A549 (cell line): ENCODE results near the gene ASAP2.

Source experiments
- CBX8 ChIP-seq: fragments of 200-600 bp; sonication (generic); IDR thresholded peaks from 2 replicates; pipeline ENCODE4 v1.6.1; 2016
- CTCF ChIP-seq: fragments of >200 bp; sonication (Bioruptor Twin); formaldehyde crosslinking; IDR thresholded peaks from 3 replicates; pipeline ENCODE4 v1.5.1; 2016
- EP300 ChIP-seq, 2 experiments: fragments of >200 bp; sonication (Bioruptor Twin); formaldehyde crosslinking; IDR thresholded peaks; 2 replicates in 1 of 2; 3 replicates in 1 of 2; pipeline ENCODE4 v1.6.1; 2016 to 2017
- FOSL2 ChIP-seq, 2 experiments: fragments of 450-650 bp in 1 of 2; fragments of >200 bp in 1 of 2; sonication (Bioruptor Twin) in 1 of 2; formaldehyde crosslinking; IDR thresholded peaks; 2 replicates each; pipeline versions ENCODE4 v1.5.0 to v1.6.1; 2016 to 2020; ENCODE audit warnings: mild to moderate bottlenecking in 1 of 2, moderate library complexity in 1 of 2
- HES2 ChIP-seq: fragments of >200 bp; sonication (Bioruptor Twin); formaldehyde crosslinking; IDR thresholded peaks from 2 replicates; pipeline ENCODE4 v1.6.1; 2016
- MAFK ChIP-seq: fragments of 450-650 bp; IDR thresholded peaks from 2 replicates; pipeline ENCODE4 v1.6.1; 2014; ENCODE audit not compliant: partially characterized antibody
- MYC ChIP-seq: IDR thresholded peaks from 2 replicates; pipeline ENCODE4 v1.6.1; 2012; ENCODE audit warnings: mild to moderate bottlenecking, inconsistent platforms, low read length, improper control_type of control experiment, borderline replicate concordance
- REST ChIP-seq: fragments of 200-600 bp; sonication (generic); IDR thresholded peaks from 2 replicates; pipeline ENCODE4 v1.6.1; 2016; ENCODE audit warnings: antibody characterized with exemption, mild to moderate bottlenecking, moderate library complexity
- RNF2 ChIP-seq: fragments of 200-600 bp; sonication (generic); IDR thresholded peaks from 2 replicates; pipeline ENCODE4 v1.6.1; 2016; ENCODE audit warnings: low read depth, mild to moderate bottlenecking, antibody characterized with exemption, moderate library complexity, borderline replicate concordance

GRCh38 chr2:9311488-9311887 is 104.9 kb downstream of the ASAP2 start:
- no peak for TF ChIP-seq CTCF
- TF ChIP-seq MAFK = no peak
- no peak for TF ChIP-seq RNF2
- TF ChIP-seq MYC = no peak
- no peak for TF ChIP-seq EP300 (IDR thresholded peaks at IDR 0.05)
- no peak for TF ChIP-seq HES2
- no peak for TF ChIP-seq REST
- no peak for TF ChIP-seq CBX8
- TF ChIP-seq FOSL2 (IDR thresholded peaks at IDR 0.05) = no peak
- TF ChIP-seq FOSL2 (CRISPR knock-in tag; IDR thresholded peaks at IDR 0.05) = no peak
